Ovary (tissue), 3 donors: ENCODE results near the gene PDE6D.

Experiments used
- POLR2A ChIP-seq: fragments of 450-650 bp; IDR thresholded peaks from one replicate; pipeline ENCODE4 v1.6.1; 2017; ENCODE audit warnings: antibody characterized with exemption, mild to moderate bottlenecking, moderate library complexity
- TF ChIP-seq, protein P1 (sequence below), 3 donors: fragments of 450-650 bp in 2 of 3; fragments of 200-600 bp in 1 of 3; IDR thresholded peaks; one replicate each; pipeline versions ENCODE4 v1.5.1 to v1.8.0; 2016 to 2022; ENCODE audit warnings: antibody characterized with exemption in 3 of 3, mild to moderate bottlenecking in 1 of 3
- donor health status: DM: no; HTN: no; CAD: no.

DNA sequence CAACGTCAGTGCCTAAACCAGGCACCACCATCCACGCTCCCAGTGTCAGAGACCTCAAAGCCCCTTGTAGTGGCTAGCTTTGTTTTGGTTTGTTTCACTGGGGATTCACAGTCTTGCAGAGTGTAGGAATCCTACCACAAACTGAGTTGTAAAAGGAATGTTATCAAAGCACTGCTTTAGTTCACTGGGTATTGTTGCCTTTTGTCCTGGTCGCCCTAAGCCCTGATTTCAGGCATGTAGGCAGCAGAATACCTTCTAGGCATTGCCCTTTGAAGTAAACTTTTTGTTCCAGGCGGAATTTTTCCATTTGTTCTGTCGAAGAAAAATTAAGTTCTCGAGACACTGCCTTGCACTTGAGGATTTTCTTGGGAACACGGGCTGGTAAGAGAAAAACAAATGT lies 43.3 kb downstream of the PDE6D start:
- TF ChIP-seq, protein P1, sequence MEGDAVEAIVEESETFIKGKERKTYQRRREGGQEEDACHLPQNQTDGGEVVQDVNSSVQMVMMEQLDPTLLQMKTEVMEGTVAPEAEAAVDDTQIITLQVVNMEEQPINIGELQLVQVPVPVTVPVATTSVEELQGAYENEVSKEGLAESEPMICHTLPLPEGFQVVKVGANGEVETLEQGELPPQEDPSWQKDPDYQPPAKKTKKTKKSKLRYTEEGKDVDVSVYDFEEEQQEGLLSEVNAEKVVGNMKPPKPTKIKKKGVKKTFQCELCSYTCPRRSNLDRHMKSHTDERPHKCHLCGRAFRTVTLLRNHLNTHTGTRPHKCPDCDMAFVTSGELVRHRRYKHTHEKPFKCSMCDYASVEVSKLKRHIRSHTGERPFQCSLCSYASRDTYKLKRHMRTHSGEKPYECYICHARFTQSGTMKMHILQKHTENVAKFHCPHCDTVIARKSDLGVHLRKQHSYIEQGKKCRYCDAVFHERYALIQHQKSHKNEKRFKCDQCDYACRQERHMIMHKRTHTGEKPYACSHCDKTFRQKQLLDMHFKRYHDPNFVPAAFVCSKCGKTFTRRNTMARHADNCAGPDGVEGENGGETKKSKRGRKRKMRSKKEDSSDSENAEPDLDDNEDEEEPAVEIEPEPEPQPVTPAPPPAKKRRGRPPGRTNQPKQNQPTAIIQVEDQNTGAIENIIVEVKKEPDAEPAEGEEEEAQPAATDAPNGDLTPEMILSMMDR (IDR thresholded peaks at IDR 0.05), result no peak
- no peak for TF ChIP-seq POLR2A
